NAMALWA (cell line): ENCODE results near the gene HSD11B1.
A peak's percentile ranks its signal among the peaks of the same experiment; 100 is the strongest.
"Not testable (repeated sequence)": the region's sequence is repeated elsewhere in the genome, so short reads cannot be mapped to it uniquely, and the experiment has no call there.

Source experiments
- DNase-seq: peaks from one replicate; pipeline ENCODE4 v3.0.0-alpha.2; 2015; ENCODE audit warnings: low spot score

HSD11B1 gene

GRCh38 chr1:209691237-209691636 is 13.4 kb upstream of the HSD11B1 start:
- DNase-seq, result no peak

DNA sequence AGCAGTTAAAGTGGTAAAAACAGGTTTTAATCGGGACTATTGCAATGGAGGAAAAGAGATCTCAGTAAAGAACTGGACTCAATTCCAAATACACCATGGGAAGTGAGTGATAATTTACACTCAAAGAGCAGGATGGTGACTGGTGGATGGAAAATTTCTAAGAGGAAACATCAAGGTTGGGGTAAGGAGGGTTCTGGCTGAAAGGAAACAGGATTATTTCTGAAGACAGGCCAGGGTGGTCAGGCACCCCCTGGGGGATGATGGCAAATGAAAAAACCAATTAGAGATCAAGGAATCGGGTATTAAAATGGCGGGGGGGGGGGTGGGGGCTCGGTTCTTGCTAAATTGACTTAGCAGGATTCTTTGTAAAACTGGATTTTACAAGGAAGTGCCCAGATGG is 12.3 kb upstream of the HSD11B1 start:
- DNase-seq, result no peak

- peak; percentile 73 for DNase-seq
Measured at GRCh38 chr1:209692745-209693504, 11.7 kb upstream of the HSD11B1 start.

DNA sequence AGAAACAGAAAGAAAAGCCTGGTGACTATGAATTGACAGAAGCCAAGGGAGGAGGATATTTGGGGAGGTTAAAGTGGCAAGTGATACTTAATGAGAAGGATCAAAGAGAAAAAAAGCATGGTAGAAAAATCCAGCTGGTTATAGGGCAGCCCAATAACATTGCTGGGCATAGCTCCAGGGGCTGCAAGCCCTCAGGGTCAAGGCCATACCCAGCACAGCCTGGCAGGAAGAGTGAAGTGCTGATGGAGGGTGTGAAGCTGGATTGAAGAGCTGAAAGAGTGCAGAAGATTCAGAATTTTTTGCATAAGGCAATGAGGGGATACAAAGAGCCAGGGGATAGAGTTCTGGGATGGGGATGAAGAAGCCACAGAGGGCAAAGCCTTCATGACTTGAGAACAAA is 8.0 kb upstream of the HSD11B1 start:
- DNase-seq, result no peak

DNA sequence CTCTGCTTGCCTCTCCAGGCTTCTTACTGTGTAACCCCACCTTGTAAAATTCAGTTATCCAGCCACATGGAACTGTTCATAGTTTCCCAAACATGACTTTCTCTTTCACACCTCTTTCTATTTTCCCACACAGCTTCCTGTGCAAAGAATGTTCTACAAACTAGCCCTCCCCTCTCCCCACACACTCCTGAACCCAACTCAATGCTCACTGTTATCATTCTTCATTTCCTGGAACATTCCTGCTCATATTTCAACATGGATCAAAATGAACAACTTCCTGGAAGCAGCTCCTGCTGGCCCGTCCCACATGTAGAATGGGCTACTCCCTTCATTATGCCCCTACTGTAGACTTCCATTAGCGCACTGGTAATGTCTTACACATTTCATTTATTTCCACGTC is 7.5 kb upstream of the HSD11B1 start:
- DNase-seq, result no peak

GRCh38 chr1:209700686-209701085 is 4.0 kb upstream of the HSD11B1 start:
- not testable (repeated sequence) for DNase-seq

- DNase-seq, result no peak
Measured at GRCh38 chr1:209702832-209703231, 1.8 kb upstream of the HSD11B1 start.

- no peak for DNase-seq
Measured at GRCh38 chr1:209703834-209704504, 677 bp upstream of the HSD11B1 start.

- no peak for DNase-seq
Measured at GRCh38 chr1:209705033-209705598, 470 bp downstream of the HSD11B1 start.

DNA sequence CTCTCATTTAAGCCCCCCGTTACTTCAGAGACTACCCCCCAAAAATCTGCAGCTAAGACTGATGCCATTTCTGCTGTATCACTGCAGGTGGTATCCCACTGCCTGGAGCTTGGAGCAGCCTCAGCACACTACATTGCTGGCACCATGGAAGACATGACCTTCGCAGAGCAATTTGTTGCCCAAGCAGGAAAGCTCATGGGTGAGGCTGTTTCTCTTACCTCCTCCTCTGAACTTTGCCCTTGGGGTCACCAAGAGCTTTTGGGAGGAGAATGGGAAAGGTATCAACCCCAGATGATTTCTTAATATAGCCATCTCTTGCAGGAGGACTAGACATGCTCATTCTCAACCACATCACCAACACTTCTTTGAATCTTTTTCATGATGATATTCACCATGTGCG is 2.0 kb downstream of the HSD11B1 start:
- DNase-seq, result no peak

DNA sequence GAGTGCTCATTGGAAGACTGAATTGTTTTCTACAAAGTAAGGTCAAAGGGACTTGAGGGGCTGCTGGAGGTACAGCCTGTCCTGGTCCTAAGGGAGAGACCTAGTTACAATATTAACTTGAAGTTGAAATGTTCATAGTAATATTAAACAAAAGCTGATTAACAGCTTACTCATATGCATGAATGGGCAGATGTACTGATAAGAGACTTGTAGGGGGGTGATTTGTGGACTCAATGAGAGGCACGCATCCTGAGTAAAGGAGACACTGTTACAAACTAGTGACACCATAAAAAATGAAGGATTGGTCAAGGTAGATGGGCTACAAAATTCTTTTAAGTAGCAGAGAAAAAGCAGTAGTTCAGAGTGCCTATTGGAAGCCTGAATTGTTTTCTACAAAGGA is 2.7 kb downstream of the HSD11B1 start:
- DNase-seq, result no peak

DNA sequence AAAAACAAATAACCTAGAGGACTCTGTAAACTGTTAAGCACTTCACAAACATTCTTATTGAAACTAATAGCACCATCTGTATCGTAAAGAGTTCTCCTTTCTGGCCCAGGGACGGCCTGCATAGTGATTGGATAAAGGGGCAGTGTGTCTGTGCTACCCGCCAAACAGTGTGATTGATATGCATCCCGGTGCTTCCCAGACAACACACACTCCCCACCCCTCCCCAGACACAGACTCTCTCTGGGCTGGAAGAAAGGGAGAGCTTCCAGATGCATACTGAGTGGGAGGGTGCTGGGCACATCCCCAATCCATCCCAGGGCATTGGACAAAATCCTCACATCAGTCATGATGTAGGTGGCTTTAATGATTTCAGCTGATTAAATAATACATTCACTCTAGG is 3.7 kb downstream of the HSD11B1 start:
- no peak for DNase-seq

DNA sequence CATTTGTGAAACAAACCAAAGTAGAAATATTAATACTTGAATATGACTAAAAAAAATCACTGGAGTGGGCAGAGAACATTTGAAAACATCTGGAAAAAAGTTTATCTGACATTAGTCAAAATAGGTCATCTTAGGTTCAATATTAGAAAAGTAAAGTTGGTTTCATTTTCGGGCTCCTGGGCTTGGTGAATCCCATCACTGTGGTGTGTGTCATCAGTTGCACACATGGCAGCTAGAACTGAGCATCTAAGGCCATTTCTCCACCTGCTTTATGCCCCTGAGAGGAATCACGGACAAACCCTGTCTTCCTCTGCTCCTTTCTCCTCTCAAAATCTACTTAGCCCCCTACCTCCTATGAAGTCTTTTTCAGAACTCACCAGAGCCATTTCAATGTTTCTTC is 5.4 kb downstream of the HSD11B1 start:
- DNase-seq, result no peak

DNA sequence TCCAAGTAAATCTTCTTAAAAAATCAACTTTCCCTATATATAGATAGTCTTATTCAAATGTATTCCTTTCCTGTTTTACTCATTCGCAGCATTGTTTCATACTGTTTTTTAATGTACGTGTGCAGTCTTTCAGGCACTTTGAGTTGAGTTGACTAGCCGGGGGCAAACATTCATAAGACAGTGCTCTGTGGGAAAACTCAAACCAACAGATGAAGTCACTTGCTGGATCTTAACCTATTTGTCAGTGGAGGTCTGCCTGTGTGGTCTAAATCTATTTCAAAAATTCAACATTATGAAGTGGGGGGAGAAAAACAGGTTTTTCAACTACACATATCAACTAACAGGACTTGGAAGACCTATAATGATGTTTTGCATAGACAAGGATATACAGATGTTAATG is 6.2 kb downstream of the HSD11B1 start:
- no peak for DNase-seq

DNA sequence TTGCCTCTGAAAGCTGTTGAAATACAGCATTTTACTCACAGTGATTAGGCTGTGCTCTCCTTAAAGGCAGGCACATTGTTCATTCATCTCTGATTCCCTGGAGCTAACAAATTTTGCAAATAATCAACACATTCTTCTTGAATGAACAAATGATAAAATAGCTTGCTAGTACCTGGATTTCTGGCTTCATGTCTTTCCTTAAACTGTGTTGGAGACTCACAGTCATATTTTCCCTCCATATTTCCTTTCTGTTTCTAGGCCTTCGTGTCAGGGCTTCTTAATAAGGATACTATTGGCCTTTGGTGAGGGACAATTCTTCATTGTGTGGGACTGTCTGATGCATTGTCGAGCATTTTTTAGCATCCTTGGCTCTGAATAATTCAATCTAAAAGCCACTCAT is 9.7 kb downstream of the HSD11B1 start:
- no peak for DNase-seq

GRCh38 chr1:209715314-209715713 is 10.7 kb downstream of the HSD11B1 start:
- no peak for DNase-seq

GRCh38 chr1:209717818-209718217 is 13.2 kb downstream of the HSD11B1 start:
- no peak for DNase-seq

- no peak for DNase-seq
Measured at GRCh38 chr1:209720326-209720725, 15.7 kb downstream of the HSD11B1 start.

- DNase-seq, result no peak
Measured at GRCh38 chr1:209720826-209721225, 16.2 kb downstream of the HSD11B1 start.

DNA sequence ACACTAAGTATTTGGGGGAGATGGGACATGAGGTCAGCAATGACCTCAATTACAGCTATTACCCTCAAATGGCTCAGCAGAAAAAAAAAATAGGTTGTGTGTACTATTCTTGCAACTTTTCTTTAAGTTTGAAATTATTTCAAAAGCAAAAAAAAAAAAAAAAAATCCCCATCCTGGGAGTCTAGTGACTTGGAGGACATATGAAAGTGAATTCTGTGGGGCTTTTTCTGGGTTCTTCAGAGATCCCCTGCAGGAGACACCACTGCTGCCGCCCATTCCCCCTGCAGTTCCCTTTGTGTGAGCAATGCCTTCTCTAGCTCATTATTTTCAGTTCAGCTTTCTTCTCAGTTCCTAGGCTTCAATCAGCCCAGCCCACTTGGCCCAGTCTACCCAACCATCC is 16.7 kb downstream of the HSD11B1 start:
- no peak for DNase-seq

DNA sequence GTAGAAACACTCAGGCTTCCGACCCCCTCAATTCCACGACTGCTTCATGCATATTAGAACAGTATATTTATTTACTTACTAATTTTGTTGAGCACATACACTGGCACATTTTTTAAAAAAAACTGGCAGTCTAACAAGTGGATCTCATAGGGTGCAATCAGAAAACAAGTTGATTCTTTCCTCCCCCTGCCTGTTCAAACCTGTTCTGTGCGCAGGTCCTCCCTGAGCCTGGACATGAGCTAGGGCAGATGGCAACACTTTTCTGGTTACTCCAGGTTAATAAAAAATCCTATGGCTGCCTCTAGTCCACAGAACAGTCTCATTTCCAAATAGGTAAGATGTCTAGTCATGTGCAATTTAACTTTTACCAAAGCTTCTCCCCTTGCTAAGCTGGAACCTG is 18.6 kb downstream of the HSD11B1 start:
- DNase-seq, result no peak

DNA sequence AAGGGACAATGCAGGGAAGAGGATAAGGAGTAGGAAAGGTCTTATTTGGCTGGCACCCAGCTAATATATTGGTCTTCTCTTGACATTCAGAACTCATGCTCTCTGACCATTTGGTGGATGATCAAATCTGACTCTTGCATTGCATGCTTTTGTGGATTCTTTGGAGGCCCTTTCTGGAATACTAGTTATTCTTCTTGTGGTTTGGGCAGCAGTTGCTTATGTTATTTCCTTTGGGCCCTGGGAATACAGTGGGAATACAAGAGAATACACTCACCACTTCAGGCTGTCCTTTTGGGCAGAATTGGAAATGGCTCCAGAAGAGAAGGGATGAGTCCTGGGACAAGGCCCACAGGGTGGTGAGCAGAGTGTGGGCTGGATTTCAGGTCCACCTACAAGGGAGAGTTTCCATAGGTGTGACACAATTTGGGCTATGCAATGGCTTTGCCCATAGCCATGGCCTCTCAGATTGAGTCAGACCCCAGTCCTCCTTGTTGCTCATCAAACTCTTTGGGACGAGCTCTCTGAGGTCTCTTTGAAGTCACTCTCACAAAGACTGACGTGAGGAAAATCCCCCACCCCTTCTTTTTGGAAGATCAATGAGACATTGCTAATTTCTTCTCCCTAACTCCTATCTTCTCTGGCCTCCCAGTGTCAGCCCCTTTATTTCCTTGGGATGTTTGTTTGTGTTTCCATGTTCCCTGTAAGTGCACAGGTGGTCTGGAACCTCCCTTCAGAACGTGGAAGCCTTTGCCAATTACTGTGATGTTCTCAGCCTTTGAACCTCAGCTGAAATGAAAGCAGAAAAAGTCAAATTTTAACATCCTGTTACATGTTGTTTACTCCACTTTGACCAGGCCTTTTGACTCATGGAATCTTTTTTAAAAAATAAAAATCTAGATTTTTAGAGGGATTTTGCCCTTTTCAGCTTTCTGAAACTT is 19.4 kb downstream of the HSD11B1 start:
- no peak for DNase-seq
